HG03342 (cell line): Measurements from ENCODE around the gene CD82.

Experiments used
- ATAC-seq: cut with Tn5 transposase; IDR thresholded peaks from one replicate; pipeline ENCODE4 v1.9.1; 2021; ENCODE audit warnings: mild to moderate bottlenecking, moderate library complexity; ENCODE audit not compliant: unreplicated experiment

The CD82 gene

GRCh38 chr11:44614281-44614775 is 48.9 kb downstream of the CD82 start:
- ATAC-seq = no peak

DNA sequence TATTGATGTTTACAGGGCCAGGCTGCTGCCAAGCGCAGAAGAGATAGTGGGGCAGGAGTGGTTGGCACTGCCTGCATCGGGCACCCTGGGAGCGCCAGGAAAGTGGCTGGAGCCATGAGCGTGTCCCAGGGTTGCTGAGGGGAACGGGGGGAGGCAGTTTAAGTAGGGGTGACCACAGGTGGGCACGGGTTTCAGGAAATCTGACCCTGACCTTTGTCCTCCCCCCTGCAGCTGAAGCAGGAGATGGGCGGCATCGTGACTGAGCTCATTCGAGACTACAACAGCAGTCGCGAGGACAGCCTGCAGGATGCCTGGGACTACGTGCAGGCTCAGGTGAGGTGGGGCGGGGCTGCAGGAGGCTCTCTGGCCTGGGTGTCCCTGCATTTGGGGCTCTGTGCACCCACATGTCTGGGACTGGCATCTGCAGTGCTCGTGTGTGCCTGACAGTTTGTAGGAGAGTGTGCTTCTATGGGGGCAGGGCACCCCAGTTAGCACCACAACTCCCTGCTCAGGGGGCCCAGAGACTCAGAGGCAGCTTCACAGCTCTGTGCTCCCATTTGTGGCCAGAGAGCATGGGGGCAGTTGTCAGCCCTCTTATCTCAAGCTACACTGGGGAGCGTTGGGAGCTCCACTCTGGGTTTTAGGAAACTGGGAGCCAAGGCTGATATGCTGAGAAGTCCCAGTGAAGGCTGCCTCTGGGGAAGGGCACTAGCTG is 49.7 kb downstream of the CD82 start:
- ATAC-seq = no peak

GRCh38 chr11:44615913-44616791 is 50.7 kb downstream of the CD82 start:
- no peak for ATAC-seq

GRCh38 chr11:44617671-44618461 is 52.4 kb downstream of the CD82 start:
- ATAC-seq = no peak

- ATAC-seq = no peak
Observed at GRCh38 chr11:44618561-44619425, 53.3 kb downstream of the CD82 start.

- ATAC-seq = no peak
Observed at GRCh38 chr11:44620328-44620725, 54.9 kb downstream of the CD82 start.

GRCh38 chr11:44621140-44621681 is 55.7 kb downstream of the CD82 start:
- peak; percentile 49 for ATAC-seq

- ATAC-seq = no peak
Observed at GRCh38 chr11:44621784-44622183, 56.3 kb downstream of the CD82 start.

DNA sequence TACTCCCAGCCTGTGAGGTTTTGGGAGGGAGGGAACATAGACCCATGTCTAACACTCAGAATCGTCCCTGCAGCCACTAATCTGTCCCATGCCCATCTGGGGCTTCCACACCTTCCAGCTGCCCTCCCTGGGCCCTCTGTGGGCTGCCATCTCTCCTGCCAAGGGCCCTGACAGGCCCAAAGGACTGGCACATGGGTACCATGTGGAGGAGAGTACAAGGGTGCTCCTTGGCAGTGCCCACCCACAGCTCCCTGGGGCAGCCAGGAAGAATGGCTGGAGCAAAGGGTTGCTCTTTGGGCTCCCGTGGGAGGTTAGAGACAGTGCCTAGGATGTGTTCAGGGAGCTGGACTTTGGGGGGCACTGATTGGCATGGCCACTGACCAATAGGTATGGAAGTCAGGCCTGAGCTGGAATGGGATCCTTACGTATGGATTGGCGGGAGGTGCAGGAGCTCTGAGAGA is 56.8 kb downstream of the CD82 start:
- ATAC-seq = no peak

DNA sequence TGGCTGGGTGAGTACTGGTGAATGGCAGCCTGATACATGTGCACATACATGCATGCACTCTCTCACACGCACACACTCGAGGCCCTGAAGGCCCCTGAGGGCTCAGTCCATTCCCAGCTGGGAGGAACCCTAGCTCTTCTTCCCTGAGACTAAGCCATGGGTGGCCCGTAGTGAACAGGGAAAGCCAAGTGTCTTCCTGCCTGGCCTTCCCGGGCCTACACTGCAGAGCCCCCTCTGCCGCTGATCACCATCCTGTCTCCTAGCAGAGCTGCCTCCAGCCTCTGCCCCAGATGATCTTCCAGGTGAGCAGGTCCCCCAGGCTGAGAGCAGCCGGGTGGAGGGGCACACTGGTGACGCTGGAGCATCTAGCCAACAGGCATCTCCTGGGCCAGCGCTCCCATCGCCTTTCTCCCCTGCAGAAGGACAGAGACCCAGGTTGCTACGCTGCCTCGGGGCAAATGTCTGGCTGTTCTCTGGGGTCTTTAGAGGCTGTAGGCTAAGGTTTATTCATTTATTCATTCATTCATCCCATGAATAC is 57.3 kb downstream of the CD82 start:
- no peak for ATAC-seq

DNA sequence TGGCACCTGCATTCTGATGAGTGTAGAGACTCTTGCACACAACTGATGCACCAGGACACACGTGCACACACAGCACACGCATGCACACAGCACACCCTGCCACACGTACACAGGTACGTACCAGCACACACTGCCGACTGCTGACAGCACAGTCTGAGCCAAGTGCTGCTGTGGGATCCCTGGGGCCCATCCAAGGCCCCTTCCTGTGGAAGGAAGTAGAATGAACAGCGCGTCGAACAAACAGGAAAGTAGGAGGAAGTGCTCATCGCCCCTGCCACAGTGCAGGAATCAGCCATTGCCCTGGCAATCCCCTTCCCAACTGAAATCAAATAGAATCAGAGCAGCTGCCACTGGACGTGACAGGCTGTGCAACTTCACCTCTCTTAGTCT is 57.9 kb downstream of the CD82 start:
- no peak for ATAC-seq

- ATAC-seq = no peak
Observed at GRCh38 chr11:44623731-44624491, 58.4 kb downstream of the CD82 start.

GRCh38 chr11:44624761-44625221 is 59.3 kb downstream of the CD82 start:
- no peak for ATAC-seq

GRCh38 chr11:44625759-44626523 is 60.5 kb downstream of the CD82 start:
- ATAC-seq = no peak

DNA sequence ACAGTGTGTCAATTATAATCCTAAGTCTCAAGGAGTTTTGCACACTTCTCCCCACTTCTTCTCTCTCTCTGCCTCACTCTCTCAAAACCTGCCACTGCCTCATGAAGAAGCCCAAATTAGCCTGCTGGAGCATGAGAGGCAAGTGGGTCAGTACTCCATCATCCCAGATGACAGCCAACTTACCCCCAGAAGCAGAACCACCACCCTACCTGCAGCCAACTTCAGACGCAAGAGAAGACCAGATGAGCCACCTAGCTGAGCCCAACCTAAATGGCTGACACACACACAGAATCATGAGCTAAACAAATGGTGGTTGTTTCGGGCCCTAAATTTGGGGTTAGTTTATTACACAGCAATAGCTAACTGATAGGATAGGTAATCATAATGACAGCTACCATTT is 61.2 kb downstream of the CD82 start:
- no peak for ATAC-seq

DNA sequence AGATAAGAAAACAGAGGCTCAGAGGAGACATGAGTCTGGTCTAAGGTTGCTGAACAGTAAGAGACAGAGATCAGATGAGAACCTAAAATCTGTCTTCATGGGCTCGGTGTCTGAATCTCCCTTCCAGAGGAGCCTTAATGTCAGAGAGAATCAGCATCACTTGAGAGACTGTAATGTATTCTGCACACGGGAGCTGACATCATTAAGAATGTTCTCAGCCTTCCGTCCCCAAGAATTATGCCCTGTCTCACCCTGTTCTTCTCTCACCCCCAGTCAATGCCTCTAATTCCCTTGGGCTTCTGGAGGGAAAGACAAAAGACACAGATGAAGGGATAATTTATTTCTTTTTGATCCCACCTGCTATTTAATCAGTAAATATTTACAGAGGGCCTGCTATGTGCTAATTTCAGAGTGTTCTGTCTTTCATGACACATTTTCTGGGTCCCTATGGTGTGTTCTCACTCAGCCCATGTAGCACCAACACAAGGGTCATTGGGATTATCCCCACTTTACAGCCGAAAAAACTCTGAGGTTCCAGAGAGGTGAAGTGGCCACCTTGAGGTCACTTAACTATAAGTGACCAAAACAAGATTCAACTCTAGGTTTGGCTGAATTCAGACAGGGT is 61.8 kb downstream of the CD82 start:
- no peak for ATAC-seq

DNA sequence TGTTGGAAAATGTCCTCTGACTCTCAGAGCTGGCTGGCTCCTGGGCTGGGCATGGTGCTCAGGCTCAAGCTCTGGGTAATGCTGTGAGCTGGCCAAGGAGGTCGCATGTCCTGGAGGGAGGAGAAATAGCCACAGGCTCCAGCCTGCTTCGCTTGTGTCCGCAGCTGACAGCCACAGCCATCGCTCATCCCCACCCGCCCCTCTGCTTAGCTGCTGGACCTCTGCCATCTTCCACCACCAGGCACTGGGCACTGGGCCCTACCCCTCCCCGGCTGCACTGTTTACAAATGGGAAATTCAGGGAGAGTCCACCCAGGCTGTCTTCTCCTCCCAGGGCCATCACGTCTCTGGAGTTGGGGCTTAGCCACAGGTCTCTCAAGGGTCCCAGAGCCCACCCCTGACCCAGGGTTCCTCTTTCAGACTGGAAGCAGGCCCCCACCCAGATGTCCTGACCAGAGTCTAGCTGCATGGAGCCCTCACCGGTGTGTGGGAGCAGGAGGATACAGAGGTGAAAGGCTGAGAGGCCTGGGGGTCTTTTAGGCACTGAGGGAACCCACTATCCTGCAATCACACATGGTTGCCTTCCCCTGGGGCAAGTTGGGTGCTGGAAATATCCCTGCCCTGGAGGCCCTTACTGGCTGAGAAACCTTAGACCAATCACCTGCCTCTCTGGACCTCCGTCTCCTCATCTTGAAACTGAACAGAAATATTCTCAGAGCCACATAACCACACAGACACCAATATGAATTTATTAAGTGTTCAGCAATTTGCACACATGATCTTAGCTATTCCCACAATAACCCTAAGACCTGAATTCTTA is 62.7 kb downstream of the CD82 start:
- peak; percentile 61 for ATAC-seq
